IPS-18a (cell line): ENCODE data around the gene TERF2IP.

Source experiments
- H3K27ac ChIP-seq: one replicate; pipeline ENCODE4 v1.5.1; 2013; ENCODE audit warnings: low read length
- H3K27me3 ChIP-seq: one replicate; pipeline ENCODE4 v1.6.1; 2013; ENCODE audit warnings: mild to moderate bottlenecking, low read length; ENCODE audit not compliant: control insufficient read depth, insufficient read depth
- H3K36me3 ChIP-seq: one replicate; pipeline ENCODE4 v1.6.1; 2013; ENCODE audit warnings: low read depth, low read length; ENCODE audit not compliant: control insufficient read depth
- H3K4me1 ChIP-seq: one replicate; pipeline ENCODE4 v1.6.1; 2013; ENCODE audit warnings: low read depth, low read length; ENCODE audit not compliant: control insufficient read depth
- H3K4me3 ChIP-seq: one replicate; pipeline ENCODE4 v1.5.1; 2013; ENCODE audit warnings: low read length
- H3K9ac ChIP-seq: one replicate; pipeline ENCODE4 v1.6.1; 2013; ENCODE audit warnings: mild to moderate bottlenecking, low read length, moderate library complexity
- H3K9me3 ChIP-seq: one replicate; pipeline ENCODE4 v1.6.1; 2013; ENCODE audit warnings: low read depth, low read length; ENCODE audit not compliant: control insufficient read depth

The TERF2IP gene

GRCh38 chr16:75621170-75621477 is 26.4 kb upstream of the TERF2IP start:
- Histone ChIP-seq H3K27ac (no peak overlapping the region), H3K4me1 (no peaks in the 10 kb centered on the region), H3K9ac (no peak overlapping the region), H3K36me3 (peaks cover 38% of the 10 kb centered on the region), H3K4me3 (no peak overlapping the region), H3K9me3 (no peaks in the 10 kb centered on the region), H3K27me3 (no peaks in the 10 kb centered on the region)

DNA sequence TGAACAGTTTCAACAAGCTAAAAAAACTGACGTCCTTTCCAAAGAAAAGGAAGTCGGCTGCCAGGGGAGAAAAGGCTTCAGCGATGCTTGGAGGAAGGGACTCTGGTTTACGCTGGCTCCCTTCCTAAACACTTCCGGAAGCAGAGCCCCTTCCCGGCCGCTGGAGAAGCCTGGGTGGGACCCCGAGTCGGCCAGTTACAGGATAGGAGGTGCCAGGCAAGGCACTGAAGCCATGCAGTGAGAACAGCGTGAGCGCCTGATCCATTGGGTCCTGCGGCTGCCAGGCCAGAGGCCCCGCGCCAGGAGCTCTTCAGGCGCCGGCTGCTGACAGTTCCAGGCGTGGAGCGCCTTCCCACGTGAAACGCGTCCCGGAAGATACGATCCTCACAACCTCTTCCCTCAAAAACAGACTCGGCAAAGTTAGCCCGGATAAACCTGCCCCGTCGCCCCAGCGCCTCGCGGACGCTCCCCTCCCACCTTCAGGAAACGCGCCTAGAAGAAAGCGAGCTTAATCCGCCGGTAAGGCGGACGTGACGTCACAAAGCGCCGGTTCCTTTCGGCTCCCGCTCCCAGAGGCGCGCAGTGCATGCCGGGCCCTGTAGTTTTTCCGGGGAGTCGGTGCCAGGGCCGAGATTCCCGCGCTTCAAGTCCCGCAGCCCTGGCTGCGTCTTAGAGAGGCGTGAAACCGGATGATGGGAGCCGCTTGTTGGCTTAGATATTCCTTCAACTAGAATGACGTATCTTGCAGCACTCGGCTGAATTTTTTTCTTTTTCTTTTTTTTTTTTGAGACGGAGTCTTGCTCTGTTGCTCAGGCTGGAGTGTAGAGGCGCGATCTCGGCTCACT is 24.6 kb upstream of the TERF2IP start, which contains the start of gene ADAT1:
TSS of gene ADAT1 (minus strand) at position 521 of the 845 bp plus-strand sequence. CDS start 2,482 bp downstream, outside the sequence.
- peak within 1 kb of the TSS; percentile 85 for H3K4me3 ChIP-seq
- peak within 1 kb of the TSS; percentile 76 for H3K27ac ChIP-seq
- H3K4me1 ChIP-seq: no peaks in the 10 kb centered on the region
- H3K36me3 ChIP-seq: peaks cover 44% of the 10 kb centered on the region
- no peaks in the 10 kb centered on the region for H3K9me3 ChIP-seq
- H3K9ac ChIP-seq: peak within 1 kb of the TSS; percentile 91
- H3K27me3 ChIP-seq: no peaks in the 10 kb centered on the region

DNA sequence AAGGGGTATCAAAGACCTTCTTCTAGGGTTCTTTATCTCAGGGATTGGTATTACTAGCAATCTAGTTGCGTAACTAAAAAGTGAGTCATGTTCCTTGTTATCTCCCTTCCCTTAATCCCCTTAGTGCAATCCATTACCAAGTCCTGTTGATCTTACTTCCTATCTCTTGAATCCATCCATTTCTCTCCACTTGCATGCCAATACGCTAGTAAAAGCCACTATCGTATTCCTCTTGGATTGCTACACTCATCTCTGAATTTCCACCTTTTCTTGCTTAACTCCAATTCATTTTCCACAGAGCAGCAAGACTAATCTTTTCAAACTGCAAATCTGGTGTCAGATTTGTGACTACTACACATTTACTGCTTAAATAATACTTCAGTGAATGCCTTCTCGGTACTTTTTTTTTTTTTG is 22.6 kb upstream of the TERF2IP start:
- Histone ChIP-seq H3K27me3 (no peaks in the 10 kb centered on the region), H3K9ac (no peak overlapping the region), H3K4me1 (no peaks in the 10 kb centered on the region), H3K27ac (no peak overlapping the region), H3K36me3 (peaks cover 56% of the 10 kb centered on the region), H3K4me3 (no peak overlapping the region), H3K9me3 (no peaks in the 10 kb centered on the region)

GRCh38 chr16:75626806-75627205 is 20.8 kb upstream of the TERF2IP start:
- Histone ChIP-seq H3K27ac (no peak overlapping the region), H3K36me3 (peaks cover 66% of the 10 kb centered on the region), H3K27me3 (no peaks in the 10 kb centered on the region), H3K4me1 (no peaks in the 10 kb centered on the region), H3K9ac (no peak overlapping the region), H3K4me3 (no peak overlapping the region), H3K9me3 (no peaks in the 10 kb centered on the region)

DNA sequence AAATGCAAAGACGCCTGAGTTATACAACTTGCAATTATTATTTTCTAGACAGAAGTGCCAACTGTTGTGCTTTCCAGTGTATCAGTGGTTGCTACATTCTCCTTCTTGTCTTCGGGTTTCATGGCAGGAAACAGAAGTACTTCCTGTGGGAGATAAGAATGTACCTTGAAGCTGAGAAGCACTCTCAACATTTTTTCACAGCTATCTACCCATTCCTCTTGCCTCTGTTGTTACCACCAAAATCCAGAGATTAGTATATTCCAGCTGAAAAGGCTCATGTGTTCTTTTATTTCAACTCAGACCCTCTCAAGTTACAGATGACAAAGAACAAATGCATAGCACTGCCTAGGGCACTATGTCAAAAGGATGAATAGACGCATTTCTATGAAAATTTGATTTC is 19.7 kb upstream of the TERF2IP start:
- H3K36me3 ChIP-seq: peaks cover 74% of the 10 kb centered on the region
- H3K4me1 ChIP-seq: no peaks in the 10 kb centered on the region
- no peaks in the 10 kb centered on the region for H3K9me3 ChIP-seq
- H3K27ac ChIP-seq: no peak overlapping the region
- H3K27me3 ChIP-seq: no peaks in the 10 kb centered on the region
- H3K9ac ChIP-seq: no peak overlapping the region
- H3K4me3 ChIP-seq: no peak overlapping the region

- Histone ChIP-seq H3K4me3 (no peak overlapping the region), H3K36me3 (peaks cover 79% of the 10 kb centered on the region)
These were observed 19.2 kb upstream of the TERF2IP start for GRCh38 chr16:75628351-75628750.

DNA sequence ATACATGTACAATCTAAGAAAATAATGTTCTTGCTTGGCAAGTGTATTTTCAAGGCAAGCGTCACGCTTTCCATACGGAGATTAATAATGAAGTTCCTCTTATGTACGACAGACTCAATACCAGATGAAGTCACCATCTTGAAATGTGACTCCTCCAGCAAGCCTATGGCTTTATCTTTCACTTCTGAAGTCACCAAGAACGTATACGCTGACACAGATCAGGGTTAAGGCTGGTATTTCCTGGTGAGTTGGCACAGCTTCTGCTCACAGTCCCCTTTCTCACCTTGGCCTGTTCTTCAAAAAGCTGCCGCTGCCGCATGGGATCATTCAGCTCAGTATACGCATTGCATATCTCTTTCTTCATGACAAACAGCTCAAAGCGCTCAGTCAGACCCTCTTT is 18.4 kb upstream of the TERF2IP start:
- Histone ChIP-seq H3K4me3 (no peak overlapping the region), H3K27ac (no peak overlapping the region), H3K9ac (no peak overlapping the region), H3K36me3 (peaks cover 87% of the 10 kb centered on the region), H3K4me1 (no peaks in the 10 kb centered on the region), H3K27me3 (no peaks in the 10 kb centered on the region), H3K9me3 (no peaks in the 10 kb centered on the region)

More at GRCh38 chr16:75628351-75628750, 19.2 kb upstream of the TERF2IP start:
- Histone ChIP-seq H3K4me1 (no peaks in the 10 kb centered on the region), H3K9ac (no peak overlapping the region), H3K27ac (no peak overlapping the region), H3K27me3 (no peaks in the 10 kb centered on the region), H3K9me3 (no peaks in the 10 kb centered on the region)

- Histone ChIP-seq H3K4me3 (no peak overlapping the region), H3K27ac (no peak overlapping the region), H3K9ac (no peak overlapping the region), H3K9me3 (no peaks in the 10 kb centered on the region), H3K36me3 (peaks cover 92% of the 10 kb centered on the region), H3K27me3 (no peaks in the 10 kb centered on the region), H3K4me1 (no peaks in the 10 kb centered on the region)
These were observed 17.5 kb upstream of the TERF2IP start for GRCh38 chr16:75630052-75630451.

DNA sequence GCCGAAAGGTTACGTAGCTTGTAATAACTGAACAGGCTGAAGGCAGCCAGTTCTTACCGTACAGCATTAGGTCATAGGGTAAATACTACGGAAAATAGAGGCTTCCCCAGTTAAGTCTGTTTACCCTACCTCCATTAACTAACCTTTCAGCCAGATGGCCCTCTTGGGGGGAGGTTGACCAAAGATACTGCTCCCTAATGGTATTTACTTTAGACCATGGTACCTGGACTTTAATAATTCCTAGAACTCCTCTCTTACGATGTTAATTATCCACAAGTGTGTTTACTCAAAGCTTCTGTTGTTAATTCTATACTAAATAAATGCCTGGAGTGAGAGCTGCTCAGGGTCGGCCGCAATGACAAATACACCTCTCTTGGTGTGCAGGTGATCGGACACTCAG is 14.7 kb upstream of the TERF2IP start:
- Histone ChIP-seq H3K9me3 (no peaks in the 10 kb centered on the region), H3K36me3 (peaks cover 92% of the 10 kb centered on the region), H3K4me3 (no peak overlapping the region), H3K27ac (no peak overlapping the region), H3K27me3 (no peaks in the 10 kb centered on the region), H3K9ac (no peak overlapping the region), H3K4me1 (no peaks in the 10 kb centered on the region)

DNA sequence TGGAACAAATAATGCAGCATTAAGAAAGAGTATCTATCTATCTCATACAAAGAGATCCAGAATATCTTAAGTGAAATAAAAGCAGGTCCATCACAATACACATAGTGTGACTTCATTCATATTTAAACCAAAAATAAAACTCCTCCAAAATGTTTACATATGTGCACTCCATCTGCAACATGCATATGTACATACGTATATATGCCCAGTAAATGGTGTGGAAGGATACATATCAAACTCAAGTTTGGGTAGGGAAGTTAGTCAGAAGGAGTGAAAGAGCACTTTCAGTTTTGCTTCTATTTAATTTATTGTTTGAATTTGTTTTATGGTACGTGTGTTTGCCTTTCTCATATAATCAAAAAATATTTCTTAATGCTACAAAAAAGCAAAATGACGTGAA is 12.5 kb upstream of the TERF2IP start:
- Histone ChIP-seq H3K4me3 (no peak overlapping the region), H3K4me1 (no peaks in the 10 kb centered on the region), H3K27me3 (no peaks in the 10 kb centered on the region), H3K27ac (no peak overlapping the region), H3K9me3 (no peaks in the 10 kb centered on the region), H3K36me3 (peaks cover 84% of the 10 kb centered on the region), H3K9ac (no peak overlapping the region)

GRCh38 chr16:75640598-75640997 is 7.0 kb upstream of the TERF2IP start:
- Histone ChIP-seq H3K9ac (no peak overlapping the region), H3K4me3 (no peak overlapping the region), H3K27me3 (no peaks in the 10 kb centered on the region), H3K4me1 (no peaks in the 10 kb centered on the region), H3K27ac (no peak overlapping the region), H3K9me3 (no peaks in the 10 kb centered on the region), H3K36me3 (peaks cover 81% of the 10 kb centered on the region)
